Measurements from ENCODE around the gene PSMG3.

DNA sequence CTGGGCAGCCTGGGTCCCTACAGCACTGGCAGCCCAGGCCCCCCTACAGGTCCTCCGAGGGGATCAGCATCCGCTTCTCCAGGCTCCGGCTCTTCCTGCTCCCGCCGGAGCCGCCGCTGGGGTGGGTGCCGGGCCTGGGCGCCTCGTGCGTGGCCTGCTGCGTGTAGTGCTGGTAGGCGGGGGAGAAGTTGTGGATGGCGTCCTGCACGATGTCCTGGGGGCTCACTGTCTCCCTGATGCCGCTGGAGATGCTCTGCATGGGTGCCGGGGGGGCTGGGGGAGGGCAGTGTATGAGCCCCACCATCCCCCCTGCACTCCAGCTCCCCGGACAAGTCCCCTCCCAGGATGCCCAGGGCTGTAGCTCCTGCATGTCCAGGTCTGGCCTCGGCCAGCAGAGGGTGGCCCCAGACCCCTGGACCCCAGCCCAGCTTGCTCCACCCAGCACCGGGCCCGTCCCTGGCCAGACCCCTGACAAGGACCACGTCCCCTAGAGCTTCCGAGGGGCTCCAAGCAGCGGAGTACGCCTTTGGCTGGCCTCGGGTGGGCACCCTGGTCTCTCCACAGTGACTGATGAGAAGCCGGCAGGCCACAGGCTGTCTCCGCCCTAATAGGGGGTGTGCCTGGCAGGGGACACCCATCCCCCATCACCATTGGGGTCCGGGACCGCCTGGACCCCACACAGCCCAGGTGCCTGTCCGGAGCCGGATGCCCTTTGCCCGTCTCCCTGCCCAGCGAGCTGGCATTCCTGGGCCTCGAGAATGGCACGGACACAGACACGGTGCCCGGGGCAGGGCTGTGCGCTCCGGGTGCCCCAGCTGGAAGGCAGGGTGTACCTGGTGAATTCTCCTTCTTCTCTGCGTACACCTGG is 22.7 kb downstream of the PSMG3 start:
- TF ChIP-seq, protein P1, sequence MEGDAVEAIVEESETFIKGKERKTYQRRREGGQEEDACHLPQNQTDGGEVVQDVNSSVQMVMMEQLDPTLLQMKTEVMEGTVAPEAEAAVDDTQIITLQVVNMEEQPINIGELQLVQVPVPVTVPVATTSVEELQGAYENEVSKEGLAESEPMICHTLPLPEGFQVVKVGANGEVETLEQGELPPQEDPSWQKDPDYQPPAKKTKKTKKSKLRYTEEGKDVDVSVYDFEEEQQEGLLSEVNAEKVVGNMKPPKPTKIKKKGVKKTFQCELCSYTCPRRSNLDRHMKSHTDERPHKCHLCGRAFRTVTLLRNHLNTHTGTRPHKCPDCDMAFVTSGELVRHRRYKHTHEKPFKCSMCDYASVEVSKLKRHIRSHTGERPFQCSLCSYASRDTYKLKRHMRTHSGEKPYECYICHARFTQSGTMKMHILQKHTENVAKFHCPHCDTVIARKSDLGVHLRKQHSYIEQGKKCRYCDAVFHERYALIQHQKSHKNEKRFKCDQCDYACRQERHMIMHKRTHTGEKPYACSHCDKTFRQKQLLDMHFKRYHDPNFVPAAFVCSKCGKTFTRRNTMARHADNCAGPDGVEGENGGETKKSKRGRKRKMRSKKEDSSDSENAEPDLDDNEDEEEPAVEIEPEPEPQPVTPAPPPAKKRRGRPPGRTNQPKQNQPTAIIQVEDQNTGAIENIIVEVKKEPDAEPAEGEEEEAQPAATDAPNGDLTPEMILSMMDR (IDR thresholded peaks at IDR 0.05) = no peak
- TF ChIP-seq POLR2A (IDR thresholded peaks at IDR 0.05) = no peak

Data from Peyer's patch (tissue), 4 donors.